HepG2 (cell line): Measurements from ENCODE around the gene SAMD10. TPM values are rescaled to one million over a fixed set of nuclear protein-coding genes. Genes with fewer than 3 reads are reported as not detected.

Experiments
- BHLHE40 ChIP-seq: IDR thresholded peaks from 2 replicates; pipeline ENCODE4 v1.6.1; 2011; ENCODE audit warnings: low read length, improper control_type of control experiment
- GATA4 ChIP-seq: sonication (generic); IDR thresholded peaks from 2 replicates; pipeline ENCODE4 v1.6.1; 2016; ENCODE audit warnings: antibody characterized with exemption, low read depth, borderline replicate concordance
- JUN ChIP-seq: sonication (generic); formaldehyde crosslinking; IDR thresholded peaks from 2 replicates; pipeline ENCODE4 v1.4.0; 2020; ENCODE audit warnings: mild to moderate bottlenecking, missing genetic modification reagents
- KDM5A ChIP-seq: fragments of 200-600 bp; sonication (generic); IDR thresholded peaks from 2 replicates; pipeline ENCODE4 v1.7.0; 2018; ENCODE audit warnings: antibody characterized with exemption, mild to moderate bottlenecking, low read length, borderline replicate concordance
- MEF2D ChIP-seq: sonication (generic); formaldehyde crosslinking; IDR thresholded peaks from 2 replicates; pipeline ENCODE4 v1.5.1; 2020; ENCODE audit warnings: mild to moderate bottlenecking, missing genetic modification reagents
- MTA3 ChIP-seq: sonication (generic); formaldehyde crosslinking; IDR thresholded peaks from 2 replicates; pipeline ENCODE4 v1.4.0; 2020; ENCODE audit warnings: missing genetic modification reagents
- REPIN1 ChIP-seq: sonication (generic); formaldehyde crosslinking; IDR thresholded peaks from 2 replicates; pipeline ENCODE4 v1.8.0; 2022; ENCODE audit warnings: missing genetic modification reagents, low read depth, mild to moderate bottlenecking, borderline replicate concordance
- RFXANK ChIP-seq: IDR thresholded peaks from 2 replicates; pipeline ENCODE4 v1.6.1; 2016
- ZFP37 ChIP-seq: sonication (generic); formaldehyde crosslinking; IDR thresholded peaks from 2 replicates; pipeline ENCODE4 v1.4.0; 2020; ENCODE audit warnings: missing genetic modification reagents, borderline replicate concordance
- ZNF274 ChIP-seq: sonication (generic); formaldehyde crosslinking; IDR thresholded peaks from 2 replicates; pipeline ENCODE4 v1.5.1; 2020; ENCODE audit warnings: mild to moderate bottlenecking, missing genetic modification reagents
- ZNF776 ChIP-seq: sonication (generic); formaldehyde crosslinking; IDR thresholded peaks from 2 replicates; pipeline ENCODE4 v1.4.0; 2020; ENCODE audit warnings: mild to moderate bottlenecking, missing genetic modification reagents
- ZSCAN29 ChIP-seq: sonication (generic); formaldehyde crosslinking; conservative IDR thresholded peaks from 2 replicates; pipeline ENCODE4 v1.4.0; 2020; ENCODE audit warnings: mild to moderate bottlenecking, missing genetic modification reagents
- polyA plus RNA-seq, 8 experiments: library from polyadenylated mRNA; depleted of rRNA in 3 of 8; stranded (reverse) in 7 of 8; unstranded in 1 of 8; fragments of >200 nt; fragmentation: Illumina TruSeq in 4 of 8; extraction: Trizol in 4 of 8; gene quantifications; 2 replicates each; pipeline versions ENCODE4 v1.2.1 to v1.2.3, GENCODE V29; 2011 to 2016; ENCODE audit warnings: low read depth in 4 of 8, missing spikeins in 1 of 8, mixed read lengths in 1 of 8; ENCODE audit not compliant: insufficient read depth in 1 of 8
- total RNA-seq, 5 experiments: library from RNA; depleted of rRNA; stranded (reverse); fragments of >200 nt; fragmentation: Illumina TruSeq; extraction: Trizol; gene quantifications; 2 replicates each; pipeline ENCODE4 v1.2.3, GENCODE V29; 2016; ENCODE audit warnings: low read depth in 1 of 5
- TF ChIP-seq, protein P1 (sequence below): sonication (generic); formaldehyde crosslinking; IDR thresholded peaks from 2 replicates; pipeline ENCODE4 v1.8.1; 2023; ENCODE audit warnings: missing genetic modification reagents, inconsistent platforms, borderline replicate concordance
- TF ChIP-seq, protein P2 (sequence below): sonication (generic); formaldehyde crosslinking; conservative IDR thresholded peaks from 2 replicates; pipeline ENCODE4 v1.8.0; 2022; ENCODE audit warnings: missing genetic modification reagents
- TF ChIP-seq, protein P3 (sequence below): sonication (generic); formaldehyde crosslinking; IDR thresholded peaks from 2 replicates; pipeline ENCODE4 v1.5.0; 2020; ENCODE audit warnings: mild to moderate bottlenecking, missing genetic modification reagents, moderate library complexity
- TF ChIP-seq, protein P4 (sequence below): sonication (generic); formaldehyde crosslinking; IDR thresholded peaks from 2 replicates; pipeline ENCODE4 v1.5.1; 2020; ENCODE audit warnings: mild to moderate bottlenecking, missing genetic modification reagents, moderate library complexity
- TF ChIP-seq, protein P5 (sequence below): IDR thresholded peaks from 2 replicates; pipeline ENCODE4 v1.4.0; 2020; ENCODE audit warnings: mild to moderate bottlenecking, missing genetic modification reagents

The SAMD10 gene
- total and polyA plus RNA-seq, 2 of the 13 experiments (the other 11 are each of a cell fraction or from before 2014, with no cell fraction given) = 6.1 to 11.0 TPM

DNA sequence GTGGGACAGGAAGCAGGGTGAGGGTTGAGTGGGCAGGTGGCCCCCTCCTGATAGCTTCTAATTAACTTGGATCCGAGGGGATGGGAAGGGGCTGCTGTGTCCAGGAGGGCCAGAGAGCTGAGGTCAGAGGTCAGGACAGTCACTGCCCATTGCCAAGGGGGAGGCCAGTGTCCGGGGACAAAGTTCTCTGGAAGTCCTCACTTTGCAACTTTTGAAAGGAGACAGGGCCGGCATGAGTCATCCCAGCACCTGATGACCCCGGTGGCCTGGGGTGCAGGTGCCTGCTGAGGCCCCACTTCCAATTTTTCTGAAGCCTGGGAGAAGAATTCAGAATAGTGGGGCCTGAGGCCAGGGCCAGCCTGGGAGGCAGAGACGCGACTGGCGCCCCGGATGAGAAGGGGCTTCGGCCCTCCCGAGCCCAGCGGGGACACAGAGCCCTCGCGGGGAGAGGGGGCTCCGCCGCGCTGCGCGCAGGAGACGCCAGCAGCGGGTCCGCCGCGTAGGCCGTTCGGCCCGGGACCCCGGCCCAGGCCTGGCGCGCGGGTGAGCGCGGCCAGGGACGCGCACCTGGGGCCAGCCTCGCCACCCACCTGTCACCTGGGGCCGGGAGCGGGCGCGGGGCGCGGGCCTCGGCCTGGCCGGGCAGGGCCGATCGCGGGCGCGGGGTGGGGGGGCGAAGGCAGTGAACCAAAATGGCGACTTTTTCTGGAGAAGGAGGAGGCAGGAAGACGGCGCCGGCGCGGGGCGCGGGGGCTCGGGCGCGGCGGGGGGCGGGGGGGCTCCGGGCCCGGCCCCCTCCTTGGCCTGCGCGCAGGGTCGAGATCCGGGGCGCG lies 10.3 kb downstream of the SAMD10 start (continued):
- TF ChIP-seq ZSCAN29 (CRISPR knock-in tag) (no peak), KDM5A (no peak), MEF2D (CRISPR knock-in tag) (peak; percentile 81; the same call in 1 of the 2 replicates), BHLHE40 (no peak), ZFP37 (CRISPR knock-in tag) (no peak), REPIN1 (peak; percentile 53; the same call in 1 of the 2 replicates), GATA4 (no peak), ZNF776 (CRISPR knock-in tag) (peak; percentile 52; the same call in 1 of the 2 replicates), JUN (CRISPR knock-in tag) (peak; percentile 96), MTA3 (CRISPR knock-in tag) (no peak), RFXANK (CRISPR knock-in tag) (no peak), ZNF274 (CRISPR knock-in tag) (peak; percentile 75; the same call in 1 of the 2 replicates)
- TF ChIP-seq, protein P1, sequence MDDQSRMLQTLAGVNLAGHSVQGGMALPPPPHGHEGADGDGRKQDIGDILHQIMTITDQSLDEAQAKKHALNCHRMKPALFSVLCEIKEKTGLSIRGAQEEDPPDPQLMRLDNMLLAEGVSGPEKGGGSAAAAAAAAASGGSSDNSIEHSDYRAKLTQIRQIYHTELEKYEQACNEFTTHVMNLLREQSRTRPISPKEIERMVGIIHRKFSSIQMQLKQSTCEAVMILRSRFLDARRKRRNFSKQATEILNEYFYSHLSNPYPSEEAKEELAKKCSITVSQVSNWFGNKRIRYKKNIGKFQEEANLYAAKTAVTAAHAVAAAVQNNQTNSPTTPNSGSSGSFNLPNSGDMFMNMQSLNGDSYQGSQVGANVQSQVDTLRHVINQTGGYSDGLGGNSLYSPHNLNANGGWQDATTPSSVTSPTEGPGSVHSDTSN (CRISPR knock-in tag) = no peak
- TF ChIP-seq, protein P2, sequence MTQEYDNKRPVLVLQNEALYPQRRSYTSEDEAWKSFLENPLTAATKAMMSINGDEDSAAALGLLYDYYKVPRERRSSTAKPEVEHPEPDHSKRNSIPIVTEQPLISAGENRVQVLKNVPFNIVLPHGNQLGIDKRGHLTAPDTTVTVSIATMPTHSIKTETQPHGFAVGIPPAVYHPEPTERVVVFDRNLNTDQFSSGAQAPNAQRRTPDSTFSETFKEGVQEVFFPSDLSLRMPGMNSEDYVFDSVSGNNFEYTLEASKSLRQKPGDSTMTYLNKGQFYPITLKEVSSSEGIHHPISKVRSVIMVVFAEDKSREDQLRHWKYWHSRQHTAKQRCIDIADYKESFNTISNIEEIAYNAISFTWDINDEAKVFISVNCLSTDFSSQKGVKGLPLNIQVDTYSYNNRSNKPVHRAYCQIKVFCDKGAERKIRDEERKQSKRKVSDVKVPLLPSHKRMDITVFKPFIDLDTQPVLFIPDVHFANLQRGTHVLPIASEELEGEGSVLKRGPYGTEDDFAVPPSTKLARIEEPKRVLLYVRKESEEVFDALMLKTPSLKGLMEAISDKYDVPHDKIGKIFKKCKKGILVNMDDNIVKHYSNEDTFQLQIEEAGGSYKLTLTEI (CRISPR knock-in tag) = no peak
- TF ChIP-seq, protein P3, sequence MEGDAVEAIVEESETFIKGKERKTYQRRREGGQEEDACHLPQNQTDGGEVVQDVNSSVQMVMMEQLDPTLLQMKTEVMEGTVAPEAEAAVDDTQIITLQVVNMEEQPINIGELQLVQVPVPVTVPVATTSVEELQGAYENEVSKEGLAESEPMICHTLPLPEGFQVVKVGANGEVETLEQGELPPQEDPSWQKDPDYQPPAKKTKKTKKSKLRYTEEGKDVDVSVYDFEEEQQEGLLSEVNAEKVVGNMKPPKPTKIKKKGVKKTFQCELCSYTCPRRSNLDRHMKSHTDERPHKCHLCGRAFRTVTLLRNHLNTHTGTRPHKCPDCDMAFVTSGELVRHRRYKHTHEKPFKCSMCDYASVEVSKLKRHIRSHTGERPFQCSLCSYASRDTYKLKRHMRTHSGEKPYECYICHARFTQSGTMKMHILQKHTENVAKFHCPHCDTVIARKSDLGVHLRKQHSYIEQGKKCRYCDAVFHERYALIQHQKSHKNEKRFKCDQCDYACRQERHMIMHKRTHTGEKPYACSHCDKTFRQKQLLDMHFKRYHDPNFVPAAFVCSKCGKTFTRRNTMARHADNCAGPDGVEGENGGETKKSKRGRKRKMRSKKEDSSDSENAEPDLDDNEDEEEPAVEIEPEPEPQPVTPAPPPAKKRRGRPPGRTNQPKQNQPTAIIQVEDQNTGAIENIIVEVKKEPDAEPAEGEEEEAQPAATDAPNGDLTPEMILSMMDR (CRISPR knock-in tag) = no peak; the same call in 1 of the 2 replicates
- TF ChIP-seq, protein P4, sequence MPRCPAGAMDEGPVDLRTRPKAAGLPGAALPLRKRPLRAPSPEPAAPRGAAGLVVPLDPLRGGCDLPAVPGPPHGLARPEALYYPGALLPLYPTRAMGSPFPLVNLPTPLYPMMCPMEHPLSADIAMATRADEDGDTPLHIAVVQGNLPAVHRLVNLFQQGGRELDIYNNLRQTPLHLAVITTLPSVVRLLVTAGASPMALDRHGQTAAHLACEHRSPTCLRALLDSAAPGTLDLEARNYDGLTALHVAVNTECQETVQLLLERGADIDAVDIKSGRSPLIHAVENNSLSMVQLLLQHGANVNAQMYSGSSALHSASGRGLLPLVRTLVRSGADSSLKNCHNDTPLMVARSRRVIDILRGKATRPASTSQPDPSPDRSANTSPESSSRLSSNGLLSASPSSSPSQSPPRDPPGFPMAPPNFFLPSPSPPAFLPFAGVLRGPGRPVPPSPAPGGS (CRISPR knock-in tag) = peak; percentile 65; the same call in 1 of the 2 replicates
- TF ChIP-seq, protein P5, sequence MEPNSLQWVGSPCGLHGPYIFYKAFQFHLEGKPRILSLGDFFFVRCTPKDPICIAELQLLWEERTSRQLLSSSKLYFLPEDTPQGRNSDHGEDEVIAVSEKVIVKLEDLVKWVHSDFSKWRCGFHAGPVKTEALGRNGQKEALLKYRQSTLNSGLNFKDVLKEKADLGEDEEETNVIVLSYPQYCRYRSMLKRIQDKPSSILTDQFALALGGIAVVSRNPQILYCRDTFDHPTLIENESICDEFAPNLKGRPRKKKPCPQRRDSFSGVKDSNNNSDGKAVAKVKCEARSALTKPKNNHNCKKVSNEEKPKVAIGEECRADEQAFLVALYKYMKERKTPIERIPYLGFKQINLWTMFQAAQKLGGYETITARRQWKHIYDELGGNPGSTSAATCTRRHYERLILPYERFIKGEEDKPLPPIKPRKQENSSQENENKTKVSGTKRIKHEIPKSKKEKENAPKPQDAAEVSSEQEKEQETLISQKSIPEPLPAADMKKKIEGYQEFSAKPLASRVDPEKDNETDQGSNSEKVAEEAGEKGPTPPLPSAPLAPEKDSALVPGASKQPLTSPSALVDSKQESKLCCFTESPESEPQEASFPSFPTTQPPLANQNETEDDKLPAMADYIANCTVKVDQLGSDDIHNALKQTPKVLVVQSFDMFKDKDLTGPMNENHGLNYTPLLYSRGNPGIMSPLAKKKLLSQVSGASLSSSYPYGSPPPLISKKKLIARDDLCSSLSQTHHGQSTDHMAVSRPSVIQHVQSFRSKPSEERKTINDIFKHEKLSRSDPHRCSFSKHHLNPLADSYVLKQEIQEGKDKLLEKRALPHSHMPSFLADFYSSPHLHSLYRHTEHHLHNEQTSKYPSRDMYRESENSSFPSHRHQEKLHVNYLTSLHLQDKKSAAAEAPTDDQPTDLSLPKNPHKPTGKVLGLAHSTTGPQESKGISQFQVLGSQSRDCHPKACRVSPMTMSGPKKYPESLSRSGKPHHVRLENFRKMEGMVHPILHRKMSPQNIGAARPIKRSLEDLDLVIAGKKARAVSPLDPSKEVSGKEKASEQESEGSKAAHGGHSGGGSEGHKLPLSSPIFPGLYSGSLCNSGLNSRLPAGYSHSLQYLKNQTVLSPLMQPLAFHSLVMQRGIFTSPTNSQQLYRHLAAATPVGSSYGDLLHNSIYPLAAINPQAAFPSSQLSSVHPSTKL = peak; percentile 66
